Bone marrow (tissue), 2 donors: Measurements from ENCODE around the gene GALNT2.

Experiments used
- DNase-seq, 2 donors: peaks; one replicate each; lab custom pipeline; 2025; lab: John Stamatoyannopoulos, UW

GALNT2 gene

GRCh38 chr1:230211436-230212145 is 144.6 kb downstream of the GALNT2 start:
- DNase-seq: no peak

DNA sequence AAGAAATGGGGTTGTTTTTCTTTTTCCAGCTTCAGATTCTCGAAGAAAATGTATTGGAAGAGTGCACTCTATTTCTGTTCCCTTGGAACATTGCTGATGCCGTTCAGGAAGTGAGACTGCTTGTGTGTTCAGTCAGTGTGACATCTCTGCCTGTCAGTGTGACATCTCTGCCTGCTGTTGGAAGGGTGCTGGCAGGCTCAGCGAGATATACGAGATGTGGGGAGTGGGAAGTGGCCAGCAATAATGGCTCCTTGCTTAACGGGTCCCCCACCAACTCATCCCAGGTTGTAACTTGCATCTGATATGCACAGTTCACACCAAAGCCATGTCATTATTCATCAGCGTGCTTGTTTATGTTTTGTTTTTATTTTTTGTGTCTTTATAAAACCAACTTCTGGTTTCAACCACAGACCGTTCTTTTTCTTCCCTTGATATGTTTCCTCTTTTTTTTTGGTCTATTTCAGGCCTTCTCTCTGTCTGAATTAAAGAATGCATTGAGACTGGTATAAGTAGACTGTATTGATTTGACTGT is 145.4 kb downstream of the GALNT2 start:
- DNase-seq: peak in 1 of 2 donors; percentile 58

DNA sequence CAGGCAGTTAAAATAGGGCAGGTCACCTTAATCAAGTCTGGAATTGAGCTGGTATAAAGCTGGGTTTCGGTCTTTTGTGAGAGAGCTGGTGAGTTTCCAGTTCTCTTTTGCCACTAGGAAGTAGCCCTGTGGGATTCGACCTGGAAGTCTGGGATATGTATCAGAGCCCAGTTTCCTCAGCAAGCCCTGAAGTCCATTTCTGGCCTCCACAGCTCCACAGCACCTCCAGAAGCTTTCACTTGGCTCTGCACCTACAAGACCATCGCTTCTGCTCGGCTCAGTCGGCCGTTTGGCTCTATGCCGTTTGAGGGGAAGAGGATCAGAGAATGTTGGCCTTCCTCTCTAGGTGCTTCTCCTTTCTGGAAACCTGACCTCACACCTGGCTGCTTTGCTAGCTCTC is 148.0 kb downstream of the GALNT2 start:
- DNase-seq: no peak

DNA sequence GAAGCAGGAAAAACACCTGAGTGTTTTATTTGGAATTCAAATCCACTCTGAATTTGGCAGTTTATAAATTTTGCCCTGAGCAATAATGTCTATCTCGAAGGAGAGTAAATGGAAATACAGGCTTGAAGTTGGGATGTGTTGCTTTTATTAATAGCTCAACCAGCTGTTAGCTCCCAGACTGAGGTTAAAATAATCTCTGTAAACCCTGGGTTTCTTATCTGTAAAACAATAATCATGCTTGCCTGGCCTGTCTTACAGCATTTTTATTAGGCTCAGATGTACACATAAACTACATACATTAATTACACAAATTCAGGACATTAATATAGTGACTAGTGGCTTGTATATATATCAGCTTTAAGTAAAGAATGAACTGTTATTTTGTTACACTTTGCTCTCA is 148.5 kb downstream of the GALNT2 start:
- DNase-seq: no peak

DNA sequence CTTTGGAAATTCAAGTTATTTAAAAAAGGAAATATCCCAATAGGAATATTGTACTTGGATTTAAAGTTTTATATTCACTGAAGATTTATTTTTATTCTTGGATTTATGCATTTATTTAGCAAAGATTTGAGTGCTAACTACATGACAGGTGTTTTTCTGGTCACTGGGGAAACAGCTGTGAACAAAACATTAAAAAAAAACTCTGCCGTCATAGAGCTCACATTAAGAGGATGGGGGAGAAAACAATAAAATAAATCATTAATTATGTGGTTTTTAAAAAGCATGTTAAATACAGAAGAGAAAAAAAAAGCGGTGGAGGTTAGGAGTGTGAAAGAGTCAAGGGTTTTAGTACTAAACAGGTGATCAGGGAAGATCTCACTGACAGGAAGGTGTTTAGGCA is 149.9 kb downstream of the GALNT2 start:
- no peak for DNase-seq

GRCh38 chr1:230218667-230219066 is 151.6 kb downstream of the GALNT2 start:
- no peak for DNase-seq

DNA sequence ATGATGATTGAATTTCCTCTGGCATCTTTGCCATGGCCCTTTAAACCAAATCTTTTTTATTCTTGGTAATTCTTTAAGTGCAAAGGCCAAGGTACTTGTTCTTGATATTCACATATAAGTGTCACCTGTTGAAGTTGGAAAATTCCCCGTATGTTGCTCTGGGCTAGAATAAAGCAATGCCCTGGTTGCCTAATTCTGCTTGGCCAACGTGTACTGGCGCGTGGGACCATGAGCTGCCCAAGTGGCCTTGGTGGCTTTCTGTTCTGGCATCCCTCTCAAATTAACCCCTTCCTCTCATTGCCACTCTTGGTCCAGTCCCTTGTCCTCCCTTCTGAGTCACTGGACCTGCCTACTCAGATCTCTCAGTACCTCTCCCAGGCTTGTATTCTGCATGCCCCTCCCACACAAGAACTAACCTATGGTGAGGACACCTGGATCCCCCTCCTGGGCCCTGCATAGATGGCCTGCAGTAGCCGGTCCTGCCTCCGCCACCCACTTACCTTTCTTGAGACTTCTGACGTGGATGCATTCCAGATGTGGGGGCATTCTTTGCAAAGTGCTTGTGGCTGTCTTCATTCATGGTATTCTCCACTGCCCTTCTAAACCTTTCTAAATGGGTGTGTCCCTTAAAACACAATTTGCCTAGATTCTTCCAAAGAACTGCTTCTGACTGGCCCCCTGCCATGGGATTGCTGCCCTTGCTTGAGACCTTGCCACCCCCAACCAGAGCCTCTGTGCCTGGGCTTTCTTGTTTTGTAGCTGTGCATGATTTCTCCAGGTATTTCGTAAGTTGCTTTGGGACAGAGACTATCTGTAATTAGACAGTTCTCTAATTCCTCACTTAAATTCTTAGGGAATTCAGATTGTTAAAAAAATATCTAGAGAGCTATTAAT is 152.4 kb downstream of the GALNT2 start:
- no peak for DNase-seq

DNA sequence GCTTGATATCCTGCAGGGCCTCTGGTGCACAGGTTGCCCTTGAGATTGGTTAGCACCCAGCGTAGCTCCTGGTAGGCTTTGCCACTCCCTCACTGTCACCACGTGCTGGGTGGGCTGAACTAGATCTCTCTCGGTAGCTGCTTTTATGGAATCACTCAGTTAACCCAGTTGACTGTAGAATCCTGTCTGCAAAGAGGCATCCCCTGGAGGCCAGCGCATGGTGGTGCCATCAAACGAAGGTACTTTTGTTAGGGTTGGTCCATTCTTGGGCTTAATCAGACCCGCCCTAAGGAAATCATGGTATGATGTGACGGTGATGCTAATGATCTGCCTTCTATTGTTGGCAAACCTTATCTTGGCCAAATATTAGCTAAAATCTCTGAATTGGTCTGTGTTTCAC is 153.4 kb downstream of the GALNT2 start:
- DNase-seq: no peak

- peak in 1 of 2 donors; percentile 24 for DNase-seq
These were observed 153.9 kb downstream of the GALNT2 start for GRCh38 chr1:230220907-230221306.

DNA sequence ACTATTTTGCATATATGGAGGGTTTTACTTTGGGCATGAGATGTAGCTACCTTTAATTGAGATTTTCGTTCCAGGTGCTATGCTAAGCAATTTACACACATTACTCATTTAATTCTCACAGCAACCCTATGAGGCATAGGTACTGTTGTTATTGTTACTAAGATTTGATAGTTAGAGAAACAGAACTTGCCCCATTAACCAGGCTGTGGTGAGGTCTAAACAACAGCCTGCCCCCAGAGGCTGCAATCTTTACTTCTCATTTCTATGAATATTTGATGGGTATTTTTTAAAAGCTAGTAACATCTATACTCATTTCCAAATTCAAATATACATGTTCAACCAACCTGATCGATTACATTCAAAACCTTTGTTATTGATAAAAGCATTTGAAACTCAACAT is 155.6 kb downstream of the GALNT2 start:
- DNase-seq: no peak

- no peak for DNase-seq
These were observed 157.3 kb downstream of the GALNT2 start for GRCh38 chr1:230224101-230224960.

GRCh38 chr1:230226007-230226800 is 159.2 kb downstream of the GALNT2 start:
- no peak for DNase-seq

DNA sequence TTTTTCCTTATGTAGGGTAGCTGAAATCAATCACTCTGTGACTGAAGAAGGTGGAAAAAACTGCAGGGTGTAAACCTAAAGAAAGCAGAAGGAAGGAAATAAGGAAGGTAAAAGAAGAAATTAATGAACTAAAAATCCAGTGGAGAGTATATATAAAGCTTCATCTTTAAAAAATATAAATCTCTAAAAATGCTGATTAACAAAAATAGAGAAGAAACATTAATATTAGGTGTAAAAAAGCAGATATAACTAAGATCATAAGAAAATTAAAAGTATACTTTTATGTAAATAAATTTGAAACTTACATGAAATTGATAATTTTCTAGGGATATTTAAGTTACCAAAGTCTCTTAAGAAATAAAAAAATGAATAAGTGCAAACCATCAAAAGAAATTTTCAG is 159.8 kb downstream of the GALNT2 start:
- DNase-seq: no peak

DNA sequence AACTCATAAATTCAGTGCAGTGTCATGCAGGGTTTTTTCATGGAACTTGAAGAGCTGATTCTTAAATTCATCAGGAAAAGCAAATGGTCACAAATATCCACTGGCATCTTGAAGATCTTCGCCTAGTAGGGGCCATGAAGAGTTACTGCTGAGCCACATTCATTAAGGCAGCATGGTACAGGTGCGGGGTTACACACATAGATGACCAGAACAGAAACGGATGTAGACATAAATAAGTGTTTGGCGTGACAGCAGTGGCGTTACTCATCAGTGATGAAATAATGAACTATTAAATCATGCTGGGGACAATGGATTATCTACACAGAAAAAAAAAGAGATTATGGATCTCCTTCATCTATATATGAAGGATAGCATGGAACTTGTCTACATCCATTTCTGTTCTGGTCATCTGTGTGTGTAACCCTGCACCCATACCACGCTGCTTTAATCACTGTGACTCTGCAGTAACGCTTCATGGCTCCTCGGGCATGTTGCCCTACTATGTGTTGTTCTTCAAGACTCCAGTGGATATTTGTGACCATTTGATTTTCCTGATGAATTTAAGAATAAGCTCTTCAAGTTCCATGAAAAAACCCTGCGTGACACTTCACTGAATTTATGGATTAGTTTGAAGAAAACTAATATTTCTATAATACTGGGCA is 161.3 kb downstream of the GALNT2 start:
- DNase-seq: no peak

GRCh38 chr1:230230273-230230672 is 163.2 kb downstream of the GALNT2 start:
- no peak for DNase-seq

DNA sequence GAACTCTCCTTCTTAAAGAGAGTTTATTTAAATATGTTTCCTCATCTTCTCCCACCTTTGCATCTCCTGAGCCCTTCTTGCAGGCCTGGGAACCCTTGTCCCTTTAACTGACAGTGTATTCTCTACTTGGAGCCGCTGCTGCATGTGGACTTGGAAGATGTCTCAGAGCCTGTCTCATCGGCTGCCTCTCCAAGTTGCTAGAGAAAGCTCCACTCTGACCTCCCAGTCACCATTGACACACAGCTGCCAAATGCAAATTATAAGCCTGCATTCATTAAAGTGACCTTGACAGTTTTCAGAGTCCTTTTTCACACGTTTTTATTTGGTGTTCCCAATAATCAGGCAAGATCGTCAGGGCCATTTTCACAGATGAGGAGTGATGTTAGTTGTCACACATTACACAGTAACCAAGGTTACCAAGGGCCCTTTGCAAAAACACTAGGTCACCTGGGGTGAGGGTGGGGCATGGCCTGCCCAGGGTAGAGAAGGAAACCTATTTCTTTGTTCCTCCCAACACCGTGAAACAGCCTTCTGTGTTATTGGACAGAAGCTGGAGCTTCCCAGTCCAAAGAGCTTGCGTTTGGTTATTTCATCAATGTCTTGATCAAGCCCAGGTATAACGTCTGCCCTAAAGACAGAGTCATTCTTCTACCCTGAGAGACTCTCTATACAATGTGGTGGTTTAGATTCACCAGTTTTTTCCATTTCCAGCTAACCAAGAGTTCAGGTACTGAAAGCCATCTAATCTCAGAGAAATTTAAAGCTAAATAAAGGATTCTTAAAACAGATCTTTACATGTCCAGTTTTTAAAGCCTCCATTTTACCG is 164.1 kb downstream of the GALNT2 start:
- no peak for DNase-seq

- no peak for DNase-seq
These were observed 164.7 kb downstream of the GALNT2 start for GRCh38 chr1:230231774-230232145.

DNA sequence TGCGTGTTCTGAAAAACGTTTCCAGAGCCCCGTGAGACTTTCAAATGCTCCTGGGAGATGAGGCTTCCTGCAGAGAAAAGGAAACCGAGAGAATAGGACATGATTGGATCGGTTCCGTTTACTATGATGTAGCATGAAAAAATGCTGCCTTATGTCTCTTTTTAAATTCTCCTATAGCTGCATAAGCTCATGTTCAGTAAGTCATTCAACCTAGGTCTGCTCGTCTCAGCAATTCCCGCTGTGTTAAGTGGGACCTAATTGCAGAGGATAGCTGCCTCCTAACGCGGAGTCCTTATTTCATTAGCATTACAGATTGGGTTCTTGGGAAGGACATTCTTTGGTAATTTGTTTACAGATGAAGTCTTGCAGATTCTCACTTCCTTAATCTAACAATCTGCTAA is 165.3 kb downstream of the GALNT2 start:
- DNase-seq: no peak

GRCh38 chr1:230233786-230234185 is 166.7 kb downstream of the GALNT2 start:
- DNase-seq: no peak

GRCh38 chr1:230235876-230236275 is 168.8 kb downstream of the GALNT2 start:
- DNase-seq: no peak
